ENCODE data around the gene BEND6.

Gene BEND6

GRCh38 chr6:57017069-57017468, 62.2 kb downstream of the BEND6 start:
- H3K36me3 ChIP-seq, result no peaks in the 10 kb centered on the region
- no peak overlapping the region for H3K4me3 ChIP-seq (ENCODE audit: low read depth in 1 of 2, low read length in 1 of 2)
- H3K9me3 ChIP-seq, result no peaks in the 10 kb centered on the region
- H3K27ac ChIP-seq, result no peak overlapping the region
- no peaks in the 10 kb centered on the region for H3K27me3 ChIP-seq
- H3K4me1 ChIP-seq (ENCODE audit: control insufficient read depth in 1 of 2, insufficient read depth in 1 of 2, low read depth in 1 of 2, low read length in 1 of 2), result no peaks in the 10 kb centered on the region
- TF ChIP-seq, protein P1, sequence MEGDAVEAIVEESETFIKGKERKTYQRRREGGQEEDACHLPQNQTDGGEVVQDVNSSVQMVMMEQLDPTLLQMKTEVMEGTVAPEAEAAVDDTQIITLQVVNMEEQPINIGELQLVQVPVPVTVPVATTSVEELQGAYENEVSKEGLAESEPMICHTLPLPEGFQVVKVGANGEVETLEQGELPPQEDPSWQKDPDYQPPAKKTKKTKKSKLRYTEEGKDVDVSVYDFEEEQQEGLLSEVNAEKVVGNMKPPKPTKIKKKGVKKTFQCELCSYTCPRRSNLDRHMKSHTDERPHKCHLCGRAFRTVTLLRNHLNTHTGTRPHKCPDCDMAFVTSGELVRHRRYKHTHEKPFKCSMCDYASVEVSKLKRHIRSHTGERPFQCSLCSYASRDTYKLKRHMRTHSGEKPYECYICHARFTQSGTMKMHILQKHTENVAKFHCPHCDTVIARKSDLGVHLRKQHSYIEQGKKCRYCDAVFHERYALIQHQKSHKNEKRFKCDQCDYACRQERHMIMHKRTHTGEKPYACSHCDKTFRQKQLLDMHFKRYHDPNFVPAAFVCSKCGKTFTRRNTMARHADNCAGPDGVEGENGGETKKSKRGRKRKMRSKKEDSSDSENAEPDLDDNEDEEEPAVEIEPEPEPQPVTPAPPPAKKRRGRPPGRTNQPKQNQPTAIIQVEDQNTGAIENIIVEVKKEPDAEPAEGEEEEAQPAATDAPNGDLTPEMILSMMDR (IDR thresholded peaks at IDR 0.05), result no peak

- TF ChIP-seq, protein P1 (IDR thresholded peaks at IDR 0.05), result no peak
- Histone ChIP-seq H3K4me3 (ENCODE audit: low read depth in 1 of 2, low read length in 1 of 2) (no peak overlapping the region), H3K27me3 (no peaks in the 10 kb centered on the region), H3K4me1 (ENCODE audit: control insufficient read depth in 1 of 2, insufficient read depth in 1 of 2, low read depth in 1 of 2, low read length in 1 of 2) (no peaks in the 10 kb centered on the region), H3K9me3 (no peaks in the 10 kb centered on the region), H3K36me3 (no peaks in the 10 kb centered on the region), H3K27ac (no peak overlapping the region)
These were observed 62.9 kb downstream of the BEND6 start for GRCh38 chr6:57017841-57018240.

DNA sequence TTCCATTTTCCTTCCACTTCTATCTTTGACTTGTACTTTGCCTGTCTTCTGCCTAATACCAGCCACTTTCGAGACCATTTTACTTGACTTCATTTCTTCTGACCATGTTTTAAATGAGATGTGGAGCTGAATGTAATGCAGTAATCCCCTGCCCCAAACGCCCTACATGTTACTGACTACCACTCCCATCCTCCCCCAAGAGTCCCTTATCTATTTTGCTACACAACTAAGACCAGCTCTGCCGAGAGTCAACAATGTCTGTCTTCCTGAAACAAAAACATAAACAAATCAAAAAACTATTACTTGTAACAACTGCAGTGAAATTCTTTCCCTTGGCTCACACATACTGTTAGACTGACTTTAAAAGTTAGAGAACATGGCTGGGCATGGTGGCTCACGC, 64.5 kb downstream of the BEND6 start:
- TF ChIP-seq, protein P1 (IDR thresholded peaks at IDR 0.05), result no peak
- Histone ChIP-seq H3K4me3 (ENCODE audit: low read depth in 1 of 2, low read length in 1 of 2) (no peak overlapping the region), H3K36me3 (no peaks in the 10 kb centered on the region), H3K27me3 (no peaks in the 10 kb centered on the region), H3K4me1 (ENCODE audit: control insufficient read depth in 1 of 2, insufficient read depth in 1 of 2, low read depth in 1 of 2, low read length in 1 of 2) (no peaks in the 10 kb centered on the region), H3K27ac (no peak overlapping the region), H3K9me3 (no peaks in the 10 kb centered on the region)

GRCh38 chr6:57021086-57021720, 66.3 kb downstream of the BEND6 start:
- Histone ChIP-seq H3K27me3 (no peaks in the 10 kb centered on the region), H3K4me3 (ENCODE audit: low read depth in 1 of 2, low read length in 1 of 2) (no peak overlapping the region), H3K27ac (no peak overlapping the region), H3K36me3 (no peaks in the 10 kb centered on the region), H3K4me1 (ENCODE audit: control insufficient read depth in 1 of 2, insufficient read depth in 1 of 2, low read depth in 1 of 2, low read length in 1 of 2) (no peaks in the 10 kb centered on the region), H3K9me3 (no peaks in the 10 kb centered on the region)
- TF ChIP-seq, protein P1 (IDR thresholded peaks at IDR 0.05), result no peak

GRCh38 chr6:57024321-57024720, 69.4 kb downstream of the BEND6 start:
- no peaks in the 10 kb centered on the region for H3K4me1 ChIP-seq (ENCODE audit: control insufficient read depth in 1 of 2, insufficient read depth in 1 of 2, low read depth in 1 of 2, low read length in 1 of 2)
- no peaks in the 10 kb centered on the region for H3K9me3 ChIP-seq
- no peak overlapping the region for H3K4me3 ChIP-seq (ENCODE audit: low read depth in 1 of 2, low read length in 1 of 2)
- no peak overlapping the region for H3K27ac ChIP-seq
- no peaks in the 10 kb centered on the region for H3K27me3 ChIP-seq
- TF ChIP-seq, protein P1 (IDR thresholded peaks at IDR 0.05), result no peak
- no peaks in the 10 kb centered on the region for H3K36me3 ChIP-seq

Measured in neutrophil (primary cell).